Psoas muscle (tissue), 8 donors: ENCODE results near the gene CAPN14. TPM values are rescaled to one million over a fixed set of nuclear protein-coding genes. Genes with fewer than 3 reads are reported as not detected.

Source experiments
- ATAC-seq, 4 donors: fragments of 200-7000 bp; cut with Tn5 transposase; one replicate each; pipeline ENCODE4 v1.9.1; 2020; ENCODE audit warnings: moderate library complexity in 3 of 4, mild to moderate bottlenecking in 2 of 4
- DNase-seq, 2 donors: peaks; one replicate each; pipeline ENCODE4 v3.0.0-alpha.2; 2020
- H3K27ac ChIP-seq: fragments of 200-600 bp; one replicate; pipeline ENCODE4 v1.8.0; 2022
- H3K27me3 ChIP-seq, 3 donors: fragments of 200-600 bp in 1 of 3; one replicate each; pipeline versions ENCODE4 v1.6.1 to v1.8.0; 2013 to 2022; ENCODE audit warnings: low read length in 2 of 3, mild to moderate bottlenecking in 2 of 3, moderate library complexity in 1 of 3; ENCODE audit not compliant: insufficient read depth in 3 of 3
- H3K36me3 ChIP-seq, 2 donors: fragments of 200-600 bp in 1 of 2; one replicate each; pipeline versions ENCODE4 v1.6.1 to v1.8.0; 2013 to 2022; ENCODE audit warnings: low read depth in 1 of 2, mild to moderate bottlenecking in 1 of 2, moderate library complexity in 1 of 2; ENCODE audit not compliant: insufficient read depth in 1 of 2
- H3K4me1 ChIP-seq: fragments of 200-600 bp; one replicate; pipeline ENCODE4 v1.8.0; 2022
- H3K4me3 ChIP-seq: fragments of 200-600 bp; one replicate; pipeline ENCODE4 v1.8.0; 2022; ENCODE audit warnings: mild to moderate bottlenecking
- H3K9me3 ChIP-seq: fragments of 200-600 bp; one replicate; pipeline ENCODE4 v1.8.0; 2022
- whole genome bisulfite sequencing, 3 donors: extraction: QIAGEN DNeasy Blood & Tissue Kit; methylation state at CpG; one replicate each; pipeline versions ENCODE4 v1.1.6 to v1.1.7; 2013; 5-methylcytosine and 5-hydroxymethylcytosine counted together
- intact Hi-C, 2 donors: fragments of 100-400 bp; cut with DNase I; formaldehyde crosslinking; loops; one replicate each; pipeline versions ENCODE4 v1.11.0 to v1.14.2; 2022
- polyA plus RNA-seq, 3 donors: library from polyadenylated mRNA; stranded (reverse); fragments of 200-250 nt; gene quantifications; one replicate each; pipeline ENCODE4 v1.2.3, GENCODE V29; 2013
- total RNA-seq, 4 donors: library from RNA; stranded (reverse); fragmentation: NEBNext Ultra II Directional in 2 of 4; extraction: Animal tissue kit (Norgen Biotek cat#: 25700) in 2 of 4; gene quantifications; one replicate each; pipeline versions ENCODE4 v1.2.1 to v1.2.4, GENCODE V29; 2021 to 2023
- TF ChIP-seq, protein P1 (sequence below): fragments of 200-600 bp; IDR thresholded peaks from one replicate; pipeline ENCODE4 v1.8.0; 2022; ENCODE audit warnings: antibody characterized with exemption
- donor health status: healthy with polysubstance abuse.
- donor health status: DM: no; HTN: no; CAD: no; lungs with moderate emphysema.
- donor health status: Bipolar disorder and iron deficiency.
- donor health status: healthy.
- donor health status: DM: yes; HTN: yes; CAD: no.
- donor health status: DM: no; HTN: no; CAD: no.
- donor health status: DM: no; HTN: no; CAD: no.
- donor health status: DM: yes; HTN: yes; CAD: no.

The CAPN14 gene
- total and polyA plus RNA-seq, 7 donors, result 0.01 to 0.13 (median 0.03) TPM; not detected in 3

DNA sequence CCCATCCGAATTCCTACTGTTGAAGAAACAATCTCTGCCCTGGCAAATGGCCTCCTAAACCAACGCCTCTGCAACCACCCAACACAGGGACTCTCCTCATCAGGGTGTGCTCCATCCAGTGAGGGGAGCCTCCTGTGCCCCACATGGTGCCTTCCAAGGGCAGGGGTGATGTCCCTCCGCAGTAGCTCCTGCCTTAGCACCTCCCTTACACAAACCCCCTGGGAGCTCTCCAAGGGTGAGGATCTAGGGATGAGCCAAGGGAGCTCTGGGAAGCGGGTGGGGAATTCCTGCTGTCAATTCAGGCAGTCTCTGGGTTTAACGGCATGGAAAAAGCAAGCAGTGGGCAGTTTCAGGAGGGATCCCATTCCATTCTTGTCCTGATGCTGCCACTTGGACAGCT lies 82.8 kb downstream of the CAPN14 start:
- no peaks in the 10 kb centered on the region for H3K9me3 ChIP-seq
- WGBS, 3 donors, result 85 to 92% (median 86%) methylated on average over 5 of the region's 5 CpGs
- TF ChIP-seq, protein P1, sequence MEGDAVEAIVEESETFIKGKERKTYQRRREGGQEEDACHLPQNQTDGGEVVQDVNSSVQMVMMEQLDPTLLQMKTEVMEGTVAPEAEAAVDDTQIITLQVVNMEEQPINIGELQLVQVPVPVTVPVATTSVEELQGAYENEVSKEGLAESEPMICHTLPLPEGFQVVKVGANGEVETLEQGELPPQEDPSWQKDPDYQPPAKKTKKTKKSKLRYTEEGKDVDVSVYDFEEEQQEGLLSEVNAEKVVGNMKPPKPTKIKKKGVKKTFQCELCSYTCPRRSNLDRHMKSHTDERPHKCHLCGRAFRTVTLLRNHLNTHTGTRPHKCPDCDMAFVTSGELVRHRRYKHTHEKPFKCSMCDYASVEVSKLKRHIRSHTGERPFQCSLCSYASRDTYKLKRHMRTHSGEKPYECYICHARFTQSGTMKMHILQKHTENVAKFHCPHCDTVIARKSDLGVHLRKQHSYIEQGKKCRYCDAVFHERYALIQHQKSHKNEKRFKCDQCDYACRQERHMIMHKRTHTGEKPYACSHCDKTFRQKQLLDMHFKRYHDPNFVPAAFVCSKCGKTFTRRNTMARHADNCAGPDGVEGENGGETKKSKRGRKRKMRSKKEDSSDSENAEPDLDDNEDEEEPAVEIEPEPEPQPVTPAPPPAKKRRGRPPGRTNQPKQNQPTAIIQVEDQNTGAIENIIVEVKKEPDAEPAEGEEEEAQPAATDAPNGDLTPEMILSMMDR, result no peak
- no peak for ATAC-seq
- no peak overlapping the region for H3K27ac ChIP-seq
- DNase-seq, result no peak
- intact Hi-C loops, result no loop called here
- H3K4me3 ChIP-seq, result no peak overlapping the region
- peaks cover 13% of the 10 kb centered on the region for H3K4me1 ChIP-seq
- H3K36me3 ChIP-seq, result no peaks in the 10 kb centered on the region
- peaks cover 0 to 53% (median 21%) of the 10 kb centered on the region in 3 donors for H3K27me3 ChIP-seq

GRCh38 chr2:31132786-31133185 lies 84.5 kb downstream of the CAPN14 start:
- H3K36me3 ChIP-seq, result no peaks in the 10 kb centered on the region
- DNase-seq (no peak), ATAC-seq (no peak)
- no peak overlapping the region for H3K27ac ChIP-seq
- TF ChIP-seq, protein P1, result no peak
- peaks cover 10% of the 10 kb centered on the region for H3K4me1 ChIP-seq
- intact Hi-C loops, result no loop called here
- H3K27me3 ChIP-seq, result peaks cover 0 to 41% (median 16%) of the 10 kb centered on the region in 3 donors
- WGBS, 3 donors, result 88 to 92% (median 91%) methylated on average over 5 of the region's 5 CpGs
- no peak overlapping the region for H3K4me3 ChIP-seq
- no peaks in the 10 kb centered on the region for H3K9me3 ChIP-seq

- Histone ChIP-seq H3K36me3 (no peaks in the 10 kb centered on the region), H3K27ac (no peak overlapping the region), H3K27me3 (peaks cover 0 to 32% (median 9%) of the 10 kb centered on the region in 3 donors), H3K4me1 (peaks cover under 1% of the 10 kb centered on the region), H3K9me3 (no peaks in the 10 kb centered on the region), H3K4me3 (no peak overlapping the region)
- ATAC-seq (no peak), DNase-seq (no peak)
- 49 to 77% (median 61%) methylated on average over 4 of the region's 4 CpGs for WGBS, 3 donors
- TF ChIP-seq, protein P1, result no peak
- intact Hi-C loops, result no loop called here
These were observed 85.4 kb downstream of the CAPN14 start for GRCh38 chr2:31131871-31132270.

DNA sequence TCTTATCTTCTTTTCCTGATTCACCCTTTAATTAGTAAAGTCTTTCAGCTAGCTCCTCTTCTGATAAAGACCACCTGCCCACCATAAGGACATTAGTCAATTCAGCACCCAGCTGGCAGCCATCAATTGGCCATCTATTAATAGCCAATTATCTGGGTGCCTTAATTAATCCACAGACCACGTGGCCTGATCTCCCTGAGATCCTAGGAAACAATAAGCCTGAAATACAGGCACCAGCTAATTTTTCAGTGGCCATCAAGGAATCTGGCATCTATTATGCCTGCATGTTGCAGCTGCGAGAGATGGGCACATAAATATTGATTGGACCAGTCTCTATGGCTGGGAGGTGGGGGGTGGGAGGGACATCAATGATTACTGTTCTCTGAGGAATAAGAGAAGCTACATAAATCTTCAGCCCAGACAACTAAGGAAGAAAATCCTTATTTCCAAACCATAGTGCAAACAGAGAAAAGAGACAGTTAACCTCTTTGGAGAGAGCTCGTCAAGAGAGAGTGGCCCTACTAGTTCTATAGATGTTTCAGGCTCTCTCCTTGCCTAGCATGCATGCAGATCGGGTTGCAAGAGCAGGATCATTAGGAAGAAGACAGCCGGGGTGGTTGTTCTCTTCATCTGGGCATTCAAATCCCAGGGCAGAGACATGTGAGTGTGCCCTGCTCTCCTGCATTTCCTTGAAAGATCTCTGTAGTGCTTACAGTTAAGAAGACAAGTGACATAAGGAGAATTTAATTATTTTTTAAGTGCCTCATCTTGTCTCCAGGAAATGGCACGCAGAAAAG lies 87.7 kb downstream of the CAPN14 start:
- TF ChIP-seq, protein P1, result no peak
- DNase-seq (no peak), ATAC-seq (no peak)
- WGBS, 3 donors, result 53 to 65% (median 64%) methylated on average over 6 of the region's 6 CpGs
- intact Hi-C loops, result no loop called here
- peaks cover 0 to 9% (median 0%) of the 10 kb centered on the region in 3 donors for H3K27me3 ChIP-seq
- no peak overlapping the region for H3K4me3 ChIP-seq
- no peaks in the 10 kb centered on the region for H3K4me1 ChIP-seq
- H3K36me3 ChIP-seq, result no peaks in the 10 kb centered on the region
- no peaks in the 10 kb centered on the region for H3K9me3 ChIP-seq
- H3K27ac ChIP-seq, result no peak overlapping the region
